Thymus (tissue), 11 donors: ENCODE measurements around the gene STK24. TPM values are rescaled to one million over a fixed set of nuclear protein-coding genes. Genes with fewer than 3 reads are reported as not detected.

Experiments used
- DNase-seq, 9 donors: peaks; one replicate each; pipeline ENCODE4 v3.0.0-alpha.2; 2013; ENCODE audit warnings: low spot score in 9 of 9, low read depth in 6 of 9, missing footprints in 1 of 9
- H3K27ac ChIP-seq, 2 donors: one replicate each; pipeline ENCODE4 v1.5.1; 2013; ENCODE audit warnings: control low read depth in 1 of 2, low read depth in 1 of 2, low read length in 1 of 2, mild to moderate bottlenecking in 1 of 2, moderate library complexity in 1 of 2
- H3K27me3 ChIP-seq, 2 donors: one replicate each; pipeline ENCODE4 v1.5.1; 2013; ENCODE audit warnings: low read length in 1 of 2; ENCODE audit not compliant: control insufficient read depth in 2 of 2, insufficient read depth in 1 of 2
- H3K36me3 ChIP-seq, 2 donors: one replicate each; pipeline ENCODE4 v1.5.1; 2013; ENCODE audit warnings: low read length in 1 of 2, mild to moderate bottlenecking in 1 of 2, moderate library complexity in 1 of 2; ENCODE audit not compliant: control insufficient read depth in 2 of 2, insufficient read depth in 2 of 2
- H3K4me1 ChIP-seq, 2 donors: one replicate each; pipeline ENCODE4 v1.5.1; 2013; ENCODE audit warnings: low read length in 2 of 2; ENCODE audit not compliant: control insufficient read depth in 2 of 2, insufficient read depth in 2 of 2
- H3K4me3 ChIP-seq, 2 donors: one replicate each; pipeline ENCODE4 v1.5.1; 2013; ENCODE audit warnings: low read length in 2 of 2, control low read depth in 1 of 2, mild to moderate bottlenecking in 1 of 2
- H3K9me3 ChIP-seq, 2 donors: one replicate each; pipeline ENCODE4 v1.5.1; 2013; ENCODE audit warnings: low read length in 1 of 2, mild to moderate bottlenecking in 1 of 2; ENCODE audit not compliant: control insufficient read depth in 2 of 2, insufficient read depth in 1 of 2
- WGBS: extraction: QIAGEN DNeasy Blood & Tissue Kit; methylation state at CpG from one replicate; pipeline ENCODE4 v1.1.7; 2013; 5-methylcytosine and 5-hydroxymethylcytosine counted together
- polyA plus RNA-seq: library from polyadenylated mRNA; stranded (reverse); fragments of 200-250 nt; gene quantifications from one replicate; pipeline ENCODE4 v1.2.3, GENCODE V29; 2013
- total RNA-seq: library from RNA; stranded (reverse); fragments of 120-200 nt; gene quantifications from one replicate; pipeline ENCODE4 v1.2.4, GENCODE V29; 2013
- donor health status: healthy.

Gene STK24
- total and polyA plus RNA-seq, 2 donors, result 52.7 to 62.4 TPM

GRCh38 chr13:98564204-98564603 lies 12.7 kb downstream of the STK24 start:
- Histone ChIP-seq H3K27ac (peak overlapping the region; percentile 42 to 72), H3K27me3 (no peaks in the 10 kb centered on the region), H3K4me3 (no peak overlapping the region), H3K9me3 (peaks cover 0 to 12% of the 10 kb centered on the region in 2 donors), H3K36me3 (peaks cover 6 to 14% of the 10 kb centered on the region in 2 donors), H3K4me1 (peaks cover 45 to 71% of the 10 kb centered on the region in 2 donors)
- peak in 1 of 9 donors; percentile 44 for DNase-seq
- 76% methylated on average over 9 of the region's 9 CpGs for WGBS

DNA sequence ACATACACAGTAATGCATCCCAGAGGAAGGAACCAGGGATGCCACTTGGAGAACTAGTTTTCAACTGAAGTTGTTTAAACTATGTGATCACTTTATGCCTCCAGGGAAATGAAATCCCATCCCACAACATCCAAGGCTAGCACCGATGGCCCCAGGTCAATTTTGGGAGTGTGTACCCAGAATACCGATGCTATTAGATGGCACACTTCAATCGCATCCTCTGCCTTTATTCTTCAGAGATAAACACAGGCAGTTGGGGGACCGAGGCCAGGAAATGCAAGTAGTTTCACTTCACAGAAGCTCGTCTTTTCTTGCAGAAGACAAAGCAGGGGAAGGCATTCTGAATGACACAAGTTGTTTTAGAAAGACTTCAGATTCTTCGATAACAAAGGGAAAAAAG lies 13.8 kb downstream of the STK24 start:
- peaks cover 46 to 73% of the 10 kb centered on the region in 2 donors for H3K4me1 ChIP-seq
- DNase-seq, result peak in 2 of 9 donors; percentile 63 to 84
- peak overlapping the region; percentile 87 to 90 for H3K27ac ChIP-seq
- peaks cover 0 to under 1% of the 10 kb centered on the region in 2 donors for H3K9me3 ChIP-seq
- H3K27me3 ChIP-seq, result no peaks in the 10 kb centered on the region
- peak overlapping the region; percentile 2 to 7 for H3K4me3 ChIP-seq
- 11% methylated on average over 6 of the region's 6 CpGs for WGBS
- peaks cover 3 to 11% of the 10 kb centered on the region in 2 donors for H3K36me3 ChIP-seq

GRCh38 chr13:98559169-98559568 lies 17.7 kb downstream of the STK24 start:
- Histone ChIP-seq H3K27me3 (no peaks in the 10 kb centered on the region), H3K9me3 (no peaks in the 10 kb centered on the region), H3K36me3 (peaks cover 3 to 5% of the 10 kb centered on the region in 2 donors), H3K4me1 (peaks cover 34 to 56% of the 10 kb centered on the region in 2 donors), H3K27ac (no peak overlapping the region), H3K4me3 (no peak overlapping the region)
- DNase-seq, result no peak
- 95% methylated on average over 7 of the region's 7 CpGs for WGBS

DNA sequence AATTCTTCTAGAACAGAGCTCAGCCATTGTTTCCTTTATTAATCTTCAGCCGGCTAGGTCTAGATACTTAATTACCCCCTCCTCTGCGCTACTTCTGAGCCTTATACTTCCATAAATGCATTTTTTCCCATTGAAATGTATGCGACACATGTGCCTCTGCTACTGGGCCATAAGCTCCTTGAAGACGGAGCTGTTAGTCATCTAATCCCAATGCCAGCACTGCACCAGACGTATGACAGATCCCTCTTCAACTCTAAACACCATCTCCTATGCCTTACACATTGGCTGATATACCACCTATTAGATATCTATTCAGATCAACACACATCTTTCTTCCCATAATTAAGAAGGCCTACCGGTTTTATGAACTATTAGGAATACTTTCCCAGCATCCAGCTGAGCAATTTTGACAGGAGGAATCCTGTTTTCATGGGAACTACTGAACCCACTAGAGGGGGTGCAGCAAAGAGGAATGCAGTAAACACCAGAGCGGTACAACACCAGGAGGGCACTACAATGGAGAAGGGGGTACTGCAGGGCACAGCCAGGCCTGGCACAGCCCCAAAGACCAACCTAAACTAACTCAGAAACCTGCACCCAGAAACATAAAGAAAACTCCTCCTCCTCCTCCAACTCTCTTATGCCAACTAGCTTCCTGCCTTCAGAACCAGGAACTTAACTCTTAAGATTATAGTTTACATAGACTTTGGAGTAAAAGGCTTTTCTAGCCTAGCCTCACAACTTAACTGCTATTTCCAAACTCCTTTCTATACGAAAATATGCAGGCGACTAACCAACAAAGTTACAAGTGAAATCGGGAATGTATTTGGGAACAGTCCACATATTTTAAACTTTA lies 18.7 kb downstream of the STK24 start:
- WGBS, result 81% methylated on average over 10 of the region's 10 CpGs
- DNase-seq, result peak in 1 of 9 donors; percentile 53
- Histone ChIP-seq H3K27me3 (no peaks in the 10 kb centered on the region), H3K9me3 (no peaks in the 10 kb centered on the region), H3K27ac (peak overlapping the region; percentile 11 to 44), H3K36me3 (peaks cover 3 to 5% of the 10 kb centered on the region in 2 donors), H3K4me1 (peaks cover 30 to 54% of the 10 kb centered on the region in 2 donors), H3K4me3 (no peak overlapping the region)

DNA sequence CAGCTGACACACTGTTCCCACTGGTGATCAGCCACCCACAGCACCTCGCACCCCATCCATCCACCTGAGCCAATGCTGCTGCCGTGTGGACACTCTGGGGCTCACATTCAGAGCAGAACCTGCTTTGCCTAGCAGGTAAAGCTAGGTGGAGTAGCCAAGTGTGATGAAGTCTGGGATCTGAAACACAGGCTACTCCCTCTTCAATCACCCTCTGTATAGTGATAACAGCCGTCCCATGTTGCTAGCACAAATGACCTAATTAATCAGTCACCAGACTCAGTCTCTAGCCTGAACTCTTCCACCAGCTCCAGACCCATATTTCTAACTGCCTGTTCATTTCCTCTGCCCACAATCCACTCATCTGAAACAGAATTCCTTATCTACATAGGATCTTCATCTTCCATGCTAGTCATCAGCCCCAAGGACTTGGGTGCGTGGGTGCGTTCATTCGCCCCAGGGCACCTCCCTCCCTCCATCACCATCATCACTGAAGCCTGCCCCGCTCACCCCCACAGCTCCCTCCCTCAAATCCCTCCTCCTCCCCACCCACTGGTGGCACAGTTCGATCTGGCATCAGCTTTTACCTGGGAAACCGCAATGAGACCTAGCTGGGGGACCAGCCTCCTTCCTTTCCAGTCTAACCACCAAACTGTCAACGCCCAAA lies 19.8 kb downstream of the STK24 start:
- no peak overlapping the region for H3K27ac ChIP-seq
- H3K4me3 ChIP-seq, result no peak overlapping the region
- H3K36me3 ChIP-seq, result peaks cover 3 to 12% of the 10 kb centered on the region in 2 donors
- 88% methylated on average over 10 of the region's 10 CpGs for WGBS
- no peaks in the 10 kb centered on the region for H3K9me3 ChIP-seq
- no peaks in the 10 kb centered on the region for H3K27me3 ChIP-seq
- H3K4me1 ChIP-seq, result peaks cover 27 to 44% of the 10 kb centered on the region in 2 donors
- DNase-seq, result no peak

DNA sequence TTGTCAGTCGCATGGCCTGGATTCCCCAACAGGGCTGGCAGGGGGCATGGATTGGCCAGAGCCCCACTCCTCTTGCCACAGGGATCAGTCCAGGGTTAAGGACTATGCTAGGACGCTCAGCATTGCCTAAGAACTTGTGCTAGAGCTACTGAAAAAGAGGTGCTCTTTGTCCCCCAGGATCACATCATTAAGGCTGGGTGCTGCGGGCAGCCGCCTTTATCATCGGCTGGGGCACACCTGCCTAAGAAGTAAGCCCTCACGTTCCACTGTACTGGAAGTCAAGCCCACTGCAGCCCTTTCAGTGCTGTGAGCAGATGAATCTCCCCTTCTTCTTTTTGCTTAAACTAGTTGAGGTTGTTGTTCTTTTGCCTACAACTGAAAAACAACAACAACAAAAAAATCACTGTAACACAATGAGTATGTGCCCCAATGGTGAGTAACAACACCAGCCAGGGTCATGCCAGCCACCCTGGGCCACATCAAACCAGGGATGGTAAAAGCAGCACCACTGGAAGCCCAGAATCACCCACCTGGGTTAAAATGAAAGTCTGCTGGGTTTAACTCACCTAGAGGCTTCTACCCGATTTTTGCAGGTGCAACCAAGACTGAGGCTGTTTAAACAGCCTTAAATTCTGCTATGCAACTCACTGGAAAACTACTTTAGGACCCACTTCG lies 20.6 kb downstream of the STK24 start:
- H3K4me1 ChIP-seq, result peaks cover 27 to 41% of the 10 kb centered on the region in 2 donors
- 90% methylated on average over 8 of the region's 8 CpGs for WGBS
- no peaks in the 10 kb centered on the region for H3K27me3 ChIP-seq
- peaks cover 8 to 18% of the 10 kb centered on the region in 2 donors for H3K36me3 ChIP-seq
- no peak overlapping the region for H3K4me3 ChIP-seq
- H3K27ac ChIP-seq, result no peak overlapping the region
- H3K9me3 ChIP-seq, result no peaks in the 10 kb centered on the region
- DNase-seq, result no peak

DNA sequence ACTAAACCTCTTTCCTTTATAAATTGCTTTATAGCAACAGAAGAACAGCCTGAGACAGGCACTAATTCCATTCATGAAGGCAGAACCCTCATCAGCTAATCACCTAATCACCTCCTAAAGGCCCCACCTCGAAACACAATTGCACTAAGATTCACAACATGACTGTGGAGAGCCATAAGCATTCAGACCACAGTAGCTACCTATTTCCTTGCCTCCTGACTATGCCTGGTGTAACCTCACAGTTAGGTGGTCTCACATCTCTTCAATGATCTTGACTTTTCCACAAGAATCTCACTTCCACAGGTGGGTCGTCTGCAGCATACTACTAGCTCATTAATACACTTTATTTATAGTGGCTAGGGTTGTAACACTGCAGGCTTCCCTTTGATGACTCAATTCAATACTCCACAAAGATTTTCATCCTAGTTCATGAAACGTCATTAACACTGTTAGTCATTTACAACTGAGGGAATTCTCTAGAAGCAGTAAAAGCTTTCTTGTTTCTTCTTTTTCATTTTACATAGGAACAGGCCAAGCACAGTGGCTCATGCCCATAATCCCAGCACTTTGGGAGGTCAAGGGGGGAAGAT lies 27.1 kb downstream of the STK24 start:
- Histone ChIP-seq H3K27ac (no peak overlapping the region), H3K4me3 (no peak overlapping the region), H3K27me3 (no peaks in the 10 kb centered on the region), H3K36me3 (peaks cover 20 to 30% of the 10 kb centered on the region in 2 donors), H3K4me1 (peaks cover 25 to 43% of the 10 kb centered on the region in 2 donors), H3K9me3 (no peaks in the 10 kb centered on the region)
- WGBS, result 91% methylated on average over 3 of the region's 3 CpGs
- no peak for DNase-seq

DNA sequence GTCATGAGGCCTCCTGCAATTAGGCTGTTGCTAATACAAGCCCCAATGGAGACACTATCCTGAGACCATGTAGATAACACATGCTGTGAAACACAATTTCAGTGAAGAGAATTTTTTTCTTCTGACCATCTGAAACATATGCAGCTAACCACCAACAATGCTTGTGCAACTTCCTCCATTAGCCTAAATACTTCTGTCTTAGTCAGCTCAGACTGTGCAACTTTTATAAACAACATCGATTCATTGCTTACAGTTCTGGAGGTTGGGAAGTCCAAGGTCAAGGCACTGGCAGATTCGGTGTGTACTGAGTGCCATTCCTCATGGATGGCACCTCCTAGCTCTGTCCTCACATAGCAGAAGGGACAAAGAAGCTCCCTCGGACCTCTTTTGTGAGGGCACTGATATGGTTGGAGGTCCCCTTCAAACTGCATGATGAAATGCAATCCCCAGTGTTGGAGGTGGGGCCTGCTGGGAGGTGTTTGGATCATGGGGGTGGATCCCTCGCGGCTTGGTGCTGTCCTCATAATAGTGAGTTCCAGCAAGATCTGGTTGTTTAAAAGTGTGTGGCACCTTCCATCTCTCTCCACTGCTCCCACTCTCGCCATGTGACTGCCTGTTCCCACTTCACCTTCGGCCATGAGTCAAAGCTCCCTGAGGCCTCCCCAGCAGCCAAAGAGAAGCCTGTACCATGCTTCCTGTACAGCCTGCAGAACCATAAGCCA lies 27.7 kb downstream of the STK24 start:
- Histone ChIP-seq H3K27ac (no peak overlapping the region), H3K4me3 (no peak overlapping the region), H3K36me3 (peaks cover 20 to 30% of the 10 kb centered on the region in 2 donors), H3K9me3 (no peaks in the 10 kb centered on the region), H3K27me3 (no peaks in the 10 kb centered on the region), H3K4me1 (peaks cover 25 to 46% of the 10 kb centered on the region in 2 donors)
- no peak for DNase-seq
- 98% methylated on average over 7 of the region's 7 CpGs for WGBS
